Neural cell (in vitro differentiated cells): ENCODE data around the gene DENND4C.
"Not testable (repeated sequence)": the region's sequence is repeated elsewhere in the genome, so short reads cannot be mapped to it uniquely, and the experiment has no call there.

Source experiments
- EP300 ChIP-seq: fragments of 450-650 bp; conservative IDR thresholded peaks from 2 replicates; pipeline ENCODE4 v1.6.1; 2014; ENCODE audit warnings: antibody characterized with exemption, mild to moderate bottlenecking, moderate library complexity; ENCODE audit not compliant: poor library complexity, severe bottlenecking
- EZH2 ChIP-seq: fragments of 200-600, 300-800 bp; shearing (Covaris generic), sonication (generic); IDR thresholded peaks from 2 replicates; pipeline ENCODE4 v1.6.1; 2014; ENCODE audit warnings: antibody characterized with exemption, low read length, borderline replicate concordance, mild to moderate bottlenecking; ENCODE audit not compliant: insufficient read depth, poor library complexity, severe bottlenecking
- POLR2AphosphoS5 ChIP-seq: IDR thresholded peaks from 2 replicates; pipeline ENCODE4 v1.6.1; 2012
- REST ChIP-seq: IDR thresholded peaks from 2 replicates; pipeline ENCODE4 v1.6.1; 2012; ENCODE audit warnings: borderline replicate concordance
- TAF1 ChIP-seq: IDR thresholded peaks from 2 replicates; pipeline ENCODE4 v1.6.1; 2012; ENCODE audit warnings: low read depth
- TF ChIP-seq, protein P1 (sequence below): fragments of 450-650 bp; IDR thresholded peaks from 2 replicates; pipeline ENCODE4 v1.5.1; 2014; ENCODE audit warnings: antibody characterized with exemption, mild to moderate bottlenecking, moderate library complexity; ENCODE audit not compliant: poor library complexity, severe bottlenecking

GRCh38 chr9:19250346-19250745 lies 19.9 kb downstream of the DENND4C start:
- TF ChIP-seq, protein P1, sequence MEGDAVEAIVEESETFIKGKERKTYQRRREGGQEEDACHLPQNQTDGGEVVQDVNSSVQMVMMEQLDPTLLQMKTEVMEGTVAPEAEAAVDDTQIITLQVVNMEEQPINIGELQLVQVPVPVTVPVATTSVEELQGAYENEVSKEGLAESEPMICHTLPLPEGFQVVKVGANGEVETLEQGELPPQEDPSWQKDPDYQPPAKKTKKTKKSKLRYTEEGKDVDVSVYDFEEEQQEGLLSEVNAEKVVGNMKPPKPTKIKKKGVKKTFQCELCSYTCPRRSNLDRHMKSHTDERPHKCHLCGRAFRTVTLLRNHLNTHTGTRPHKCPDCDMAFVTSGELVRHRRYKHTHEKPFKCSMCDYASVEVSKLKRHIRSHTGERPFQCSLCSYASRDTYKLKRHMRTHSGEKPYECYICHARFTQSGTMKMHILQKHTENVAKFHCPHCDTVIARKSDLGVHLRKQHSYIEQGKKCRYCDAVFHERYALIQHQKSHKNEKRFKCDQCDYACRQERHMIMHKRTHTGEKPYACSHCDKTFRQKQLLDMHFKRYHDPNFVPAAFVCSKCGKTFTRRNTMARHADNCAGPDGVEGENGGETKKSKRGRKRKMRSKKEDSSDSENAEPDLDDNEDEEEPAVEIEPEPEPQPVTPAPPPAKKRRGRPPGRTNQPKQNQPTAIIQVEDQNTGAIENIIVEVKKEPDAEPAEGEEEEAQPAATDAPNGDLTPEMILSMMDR = not testable (repeated sequence)
- TF ChIP-seq TAF1, REST, POLR2AphosphoS5, EP300, EZH2: not testable (repeated sequence)
